ENCODE data around the gene INPP5F. TPM values are rescaled to one million over a fixed set of nuclear protein-coding genes. Genes with fewer than 3 reads are reported as not detected.

The INPP5F gene
- total and polyA plus RNA-seq, 10 of the 15 experiments (the other 5 are each of a cell fraction or from before 2014, with no cell fraction given), result 6.0 to 49.3 (median 34.3) TPM

DNA sequence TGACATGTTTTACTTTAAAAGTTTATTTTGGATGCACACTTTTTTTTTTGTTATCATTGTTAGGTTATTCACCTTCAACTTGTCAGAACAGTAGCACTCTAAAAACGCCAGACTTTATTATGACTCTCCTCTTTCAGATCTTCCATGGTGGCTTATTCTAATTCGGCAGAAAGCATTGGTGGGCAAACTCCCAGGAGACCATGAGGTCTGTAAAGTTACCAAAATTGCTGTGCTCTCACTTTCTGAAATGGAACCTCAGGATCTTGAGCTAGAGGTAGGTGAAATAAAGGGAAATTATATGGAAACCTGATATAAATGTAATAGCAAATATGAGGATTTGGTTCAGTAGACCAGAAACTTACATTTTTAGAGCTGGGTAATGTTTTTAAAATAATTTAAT, 55.6 kb downstream of the INPP5F start:
- ChIA-PET SMC1A (ENCODE audit: uncharacterized antibody, unreplicated experiment) (interaction anchor here (0.6 to 3.7 kb wide), 14 partner anchors 9 to 90 kb away, joined by 3 to 20 read pairs (median 5); no protein-coding TSS in a partner anchor), RAD21 (ENCODE audit: unreplicated experiment) (interaction anchor here (0.6 to 1.4 kb wide), 5 partner anchors 30 to 94 kb away, joined by 3 to 5 read pairs (median 3); no protein-coding TSS in a partner anchor), CTCF (interaction anchor here (1.0 to 3.5 kb wide), 5 partner anchors 9 to 94 kb away, joined by 3 to 19 read pairs (median 7); no protein-coding TSS in a partner anchor), POLR2A (interaction anchor here (1.0 to 1.5 kb wide), 3 partner anchors 9 to 18 kb away, joined by 3 to 8 read pairs (median 4); no protein-coding TSS in a partner anchor)
- no peak for TF ChIP-seq MXI1 (IDR thresholded peaks at IDR 0.05; ENCODE audit: low read depth, low read length)
- no peak for TF ChIP-seq BACH1 (IDR thresholded peaks at IDR 0.05; ENCODE audit: borderline replicate concordance)
- TF ChIP-seq BHLHE40 (IDR thresholded peaks at IDR 0.05; ENCODE audit: borderline replicate concordance in 1 of 2, low read depth in 2 of 2, low read length in 1 of 2), result no peak
- TF ChIP-seq, protein P1, sequence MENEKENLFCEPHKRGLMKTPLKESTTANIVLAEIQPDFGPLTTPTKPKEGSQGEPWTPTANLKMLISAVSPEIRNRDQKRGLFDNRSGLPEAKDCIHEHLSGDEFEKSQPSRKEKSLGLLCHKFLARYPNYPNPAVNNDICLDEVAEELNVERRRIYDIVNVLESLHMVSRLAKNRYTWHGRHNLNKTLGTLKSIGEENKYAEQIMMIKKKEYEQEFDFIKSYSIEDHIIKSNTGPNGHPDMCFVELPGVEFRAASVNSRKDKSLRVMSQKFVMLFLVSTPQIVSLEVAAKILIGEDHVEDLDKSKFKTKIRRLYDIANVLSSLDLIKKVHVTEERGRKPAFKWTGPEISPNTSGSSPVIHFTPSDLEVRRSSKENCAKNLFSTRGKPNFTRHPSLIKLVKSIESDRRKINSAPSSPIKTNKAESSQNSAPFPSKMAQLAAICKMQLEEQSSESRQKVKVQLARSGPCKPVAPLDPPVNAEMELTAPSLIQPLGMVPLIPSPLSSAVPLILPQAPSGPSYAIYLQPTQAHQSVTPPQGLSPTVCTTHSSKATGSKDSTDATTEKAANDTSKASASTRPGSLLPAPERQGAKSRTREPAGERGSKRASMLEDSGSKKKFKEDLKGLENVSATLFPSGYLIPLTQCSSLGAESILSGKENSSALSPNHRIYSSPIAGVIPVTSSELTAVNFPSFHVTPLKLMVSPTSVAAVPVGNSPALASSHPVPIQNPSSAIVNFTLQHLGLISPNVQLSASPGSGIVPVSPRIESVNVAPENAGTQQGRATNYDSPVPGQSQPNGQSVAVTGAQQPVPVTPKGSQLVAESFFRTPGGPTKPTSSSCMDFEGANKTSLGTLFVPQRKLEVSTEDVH (IDR thresholded peaks at IDR 0.05; ENCODE audit: low read depth, partially characterized antibody), result no peak
- no peak for TF ChIP-seq GATAD2B (conservative IDR thresholded peaks at IDR 0.05; ENCODE audit: low read depth)
- TF ChIP-seq SP1 (IDR thresholded peaks at IDR 0.05; ENCODE audit: low read depth, low read length), result no peak
- no peak for TF ChIP-seq NFXL1 (IDR thresholded peaks at IDR 0.05; ENCODE audit: borderline replicate concordance)
- TF ChIP-seq, protein P2, sequence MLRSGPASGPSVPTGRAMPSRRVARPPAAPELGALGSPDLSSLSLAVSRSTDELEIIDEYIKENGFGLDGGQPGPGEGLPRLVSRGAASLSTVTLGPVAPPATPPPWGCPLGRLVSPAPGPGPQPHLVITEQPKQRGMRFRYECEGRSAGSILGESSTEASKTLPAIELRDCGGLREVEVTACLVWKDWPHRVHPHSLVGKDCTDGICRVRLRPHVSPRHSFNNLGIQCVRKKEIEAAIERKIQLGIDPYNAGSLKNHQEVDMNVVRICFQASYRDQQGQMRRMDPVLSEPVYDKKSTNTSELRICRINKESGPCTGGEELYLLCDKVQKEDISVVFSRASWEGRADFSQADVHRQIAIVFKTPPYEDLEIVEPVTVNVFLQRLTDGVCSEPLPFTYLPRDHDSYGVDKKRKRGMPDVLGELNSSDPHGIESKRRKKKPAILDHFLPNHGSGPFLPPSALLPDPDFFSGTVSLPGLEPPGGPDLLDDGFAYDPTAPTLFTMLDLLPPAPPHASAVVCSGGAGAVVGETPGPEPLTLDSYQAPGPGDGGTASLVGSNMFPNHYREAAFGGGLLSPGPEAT (IDR thresholded peaks at IDR 0.05; ENCODE audit: low read depth), result no peak
- no peak for TF ChIP-seq SUPT20H (IDR thresholded peaks at IDR 0.05; ENCODE audit: borderline replicate concordance, control insufficient read depth, low read depth, low read length)
- TF ChIP-seq CHD1 (IDR thresholded peaks at IDR 0.05; ENCODE audit: low read depth, low read length), result no peak
- peak; percentile 49 for TF ChIP-seq JUNB (IDR thresholded peaks at IDR 0.05)
- TF ChIP-seq KAT2A (conservative IDR thresholded peaks at IDR 0.05; ENCODE audit: control insufficient read depth, low read depth, low read length), result no peak
- peak; percentile 31; the same call in 1 of the 2 replicates for TF ChIP-seq FOXM1 (IDR thresholded peaks at IDR 0.05; ENCODE audit: low read depth, low read length)
- TF ChIP-seq MEF2B (IDR thresholded peaks at IDR 0.05; ENCODE audit: partially characterized antibody, poor library complexity, severe bottlenecking), result peak; percentile 59
- TF ChIP-seq BMI1 (IDR thresholded peaks at IDR 0.05; ENCODE audit: borderline replicate concordance), result no peak
- TF ChIP-seq ZBED1 (IDR thresholded peaks at IDR 0.05; ENCODE audit: borderline replicate concordance), result no peak
- ATAC-seq, result peak; percentile 13; the same call in 2 of the 3 replicates
- H3K9ac ChIP-seq (ENCODE audit: control insufficient read depth, insufficient read depth, low read length), result no peak overlapping the region
- H3K27me3 ChIP-seq (replicated peaks in 1 of 2; ENCODE audit: control insufficient read depth in 2 of 2, insufficient read depth in 2 of 2, low read length in 1 of 2), result no peaks in the 10 kb centered on the region
- DNase-seq (ENCODE audit: low read depth, low spot score), result no peak
- no TSS peak for BruUV-seq (replicated peaks)
- 0% methylated on average over 2 of the region's 2 CpGs for WGBS (ENCODE audit: insufficient coverage, insufficient replicate concordance, low lambda C conversion rate, missing lambda C conversion rate)
- H3K27ac ChIP-seq (ENCODE audit: control insufficient read depth, insufficient read depth), result no peak overlapping the region
- FAIRE-seq, result no peak
- in situ Hi-C loops (cut with MboI), result no loop called here
- H3K4me2 ChIP-seq (ENCODE audit: control insufficient read depth, insufficient read depth), result no peak overlapping the region
- no peaks in the 10 kb centered on the region for H3K9me3 ChIP-seq (replicated peaks; ENCODE audit: control insufficient read depth, insufficient read depth, low read length)
- H3K4me1 ChIP-seq (ENCODE audit: control insufficient read depth, insufficient read depth, low read length), result peaks cover 14% of the 10 kb centered on the region
- no peak overlapping the region for H3K4me3 ChIP-seq
- intact Hi-C loops (cut with micrococcal nuclease; ENCODE audit: unreplicated experiment), result no loop called here
- H3K36me3 ChIP-seq (ENCODE audit: control insufficient read depth in 2 of 2, insufficient read depth in 2 of 2, low read length in 1 of 2), result no peaks in the 10 kb centered on the region; a peak in 2 of 4 replicates
- H2AFZ ChIP-seq (ENCODE audit: control insufficient read depth, low read depth, low read length), result no peak overlapping the region
- no peaks in the 10 kb centered on the region for H3K79me2 ChIP-seq (ENCODE audit: control insufficient read depth, insufficient read depth, low read length)
- H4K20me1 ChIP-seq (ENCODE audit: control insufficient read depth, insufficient read depth), result no peaks in the 10 kb centered on the region
